Measurements from ENCODE around the gene ZNF575. TPM values are rescaled to one million over a fixed set of nuclear protein-coding genes. Genes with fewer than 3 reads are reported as not detected.
"Not testable (repeated sequence)": the region's sequence is repeated elsewhere in the genome, so short reads cannot be mapped to it uniquely, and the experiment has no call there.

Gene ZNF575
- total RNA-seq, 1 donor, result 0.81 TPM

- no peak for DNase-seq (ENCODE audit: low read depth in 2 of 3, low spot score in 2 of 3)
Measured at GRCh38 chr19:43507880-43508279, 25.1 kb upstream of the ZNF575 start.

GRCh38 chr19:43510713-43511112, 22.3 kb upstream of the ZNF575 start:
- DNase-seq (ENCODE audit: low read depth in 2 of 3, low spot score in 2 of 3), result no peak

GRCh38 chr19:43511324-43511723, 21.7 kb upstream of the ZNF575 start:
- DNase-seq (ENCODE audit: low read depth in 2 of 3, low spot score in 2 of 3), result no peak

GRCh38 chr19:43512399-43512798, 20.6 kb upstream of the ZNF575 start:
- DNase-seq (ENCODE audit: low read depth in 2 of 3, low spot score in 2 of 3), result not testable (repeated sequence)

- no peak for DNase-seq (ENCODE audit: low read depth in 2 of 3, low spot score in 2 of 3)
Measured at GRCh38 chr19:43518051-43518450, 14.9 kb upstream of the ZNF575 start.

- peak; percentile 75 to 85 (median 79) for DNase-seq (ENCODE audit: low read depth in 2 of 3, low spot score in 2 of 3)
Measured at GRCh38 chr19:43519436-43520088, 13.4 kb upstream of the ZNF575 start.

GRCh38 chr19:43522929-43523328, 10.1 kb upstream of the ZNF575 start:
- no peak for DNase-seq (ENCODE audit: low read depth in 2 of 3, low spot score in 2 of 3)

- not testable (repeated sequence) for DNase-seq (ENCODE audit: low read depth in 2 of 3, low spot score in 2 of 3)
Measured at GRCh38 chr19:43523696-43524095, 9.3 kb upstream of the ZNF575 start.

- peak in 2 of 3 donors; percentile 62 to 71 for DNase-seq (ENCODE audit: low read depth in 2 of 3, low spot score in 2 of 3)
Measured at GRCh38 chr19:43524922-43525835, 7.8 kb upstream of the ZNF575 start.

- peak in 1 of 3 donors; percentile 16 for DNase-seq (ENCODE audit: low read depth in 2 of 3, low spot score in 2 of 3)
Measured at GRCh38 chr19:43525836-43526771, 6.9 kb upstream of the ZNF575 start.

- peak in 2 of 3 donors; percentile 63 to 64 for DNase-seq (ENCODE audit: low read depth in 2 of 3, low spot score in 2 of 3)
Measured at GRCh38 chr19:43526884-43527859, 5.8 kb upstream of the ZNF575 start, which contains the start of gene ETHE1. TSS of gene ETHE1 (minus strand) at chr19:43527201. CDS start at chr19:43527177, 24 bp downstream.

GRCh38 chr19:43527860-43528622, 4.9 kb upstream of the ZNF575 start:
- no peak for DNase-seq (ENCODE audit: low read depth in 2 of 3, low spot score in 2 of 3)

GRCh38 chr19:43532571-43532961, 422 bp upstream of the ZNF575 start:
- DNase-seq (ENCODE audit: low read depth in 2 of 3, low spot score in 2 of 3), result no peak

- DNase-seq (ENCODE audit: low read depth in 2 of 3, low spot score in 2 of 3), result peak; percentile 77 to 100 (median 100)
Measured at GRCh38 chr19:43533546-43534304, 737 bp downstream of the ZNF575 start.

GRCh38 chr19:43534305-43534815, 1.4 kb downstream of the ZNF575 start:
- no peak for DNase-seq (ENCODE audit: low read depth in 2 of 3, low spot score in 2 of 3)

- DNase-seq (ENCODE audit: low read depth in 2 of 3, low spot score in 2 of 3), result peak in 2 of 3 donors; percentile 59 to 71
Measured at GRCh38 chr19:43534816-43535761, 2.1 kb downstream of the ZNF575 start.

- DNase-seq (ENCODE audit: low read depth in 2 of 3, low spot score in 2 of 3), result no peak
Measured at GRCh38 chr19:43538922-43539321, 5.9 kb downstream of the ZNF575 start.

Measured in hematopoietic multipotent progenitor cell (in vitro differentiated cells).